ENCODE data around the gene CYB561D2. TPM values are rescaled to one million over a fixed set of nuclear protein-coding genes. Genes with fewer than 3 reads are reported as not detected.

The CYB561D2 gene
- polyA plus RNA-seq, 2 donors: 12.8 to 21.8 TPM

- Histone ChIP-seq H3K4me1 (ENCODE audit: control insufficient read depth in 2 of 2, insufficient read depth in 2 of 2, low read length in 1 of 2) (peaks cover 21 to 24% of the 10 kb centered on the region in 2 donors), H3K27ac (ENCODE audit: low read depth in 2 of 2, low read length in 1 of 2) (peak overlapping the region; percentile 75 to 87), H3K27me3 (ENCODE audit: control insufficient read depth in 1 of 2, insufficient read depth in 2 of 2, low read length in 2 of 2) (no peaks in the 10 kb centered on the region), H3K36me3 (ENCODE audit: control insufficient read depth in 2 of 2, insufficient read depth in 2 of 2, low read length in 1 of 2) (peaks cover 13 to 39% of the 10 kb centered on the region in 2 donors), H3K4me3 (ENCODE audit: low read depth in 1 of 2, low read length in 2 of 2) (peak overlapping the region; percentile 72 to 90), H3K9me3 (ENCODE audit: control insufficient read depth in 2 of 2, insufficient read depth in 1 of 2, low read depth in 1 of 2, low read length in 1 of 2) (no peaks in the 10 kb centered on the region)
- 39 to 43% methylated on average over 24 of the region's 24 CpGs for WGBS, 2 donors
Observed at GRCh38 chr3:50358355-50358910, 7.8 kb downstream of the CYB561D2 start.

DNA sequence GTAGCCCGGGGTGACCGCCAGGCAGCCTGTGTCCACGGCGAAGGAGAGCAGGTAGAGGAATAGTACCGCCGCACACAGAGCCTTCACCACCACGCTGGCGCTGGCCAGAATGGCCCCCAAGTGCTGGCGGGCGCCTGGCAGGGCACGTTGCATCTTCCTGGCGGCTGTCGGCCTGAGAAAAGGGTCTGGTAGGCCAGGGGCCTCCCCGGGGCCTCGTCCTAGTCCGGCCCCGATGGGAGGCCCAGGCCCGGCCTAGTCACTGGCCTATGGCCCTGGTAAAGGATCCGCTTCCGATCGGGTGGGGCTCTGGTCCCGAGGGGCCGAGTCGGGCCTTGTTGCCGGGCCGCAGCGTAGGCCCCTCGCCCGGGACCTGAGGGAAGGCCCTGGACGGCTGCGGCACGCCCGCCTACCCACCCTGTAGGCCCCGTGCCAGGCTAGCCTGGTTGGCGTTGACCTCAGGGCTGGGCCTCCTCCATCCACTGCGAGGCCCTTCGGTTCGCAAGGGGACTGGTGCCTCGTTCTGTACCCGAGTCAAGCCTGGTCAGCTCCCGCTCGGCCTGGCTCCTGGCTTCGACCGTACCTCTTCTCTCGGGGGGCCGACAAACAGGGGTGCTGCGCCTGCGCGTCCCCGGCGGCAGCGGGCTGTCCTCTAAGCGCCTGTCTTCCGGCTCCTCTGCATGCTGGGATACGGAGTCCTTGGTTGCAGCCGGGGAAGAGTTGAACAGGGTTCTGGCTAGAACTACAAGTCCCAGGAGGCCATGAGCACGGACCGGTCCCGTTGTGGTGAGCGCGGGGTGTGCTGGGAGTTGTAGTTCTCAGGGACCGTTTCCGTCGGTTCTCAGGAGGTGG lies 8.5 kb downstream of the CYB561D2 start, which contains the start of gene TMEM115:
Gene TMEM115, minus strand, starts transcription at position 611 of the 849 bp plus-strand sequence. Its CDS starts 458 bp downstream, at position 153.
- Histone ChIP-seq H3K4me3 (ENCODE audit: low read depth in 1 of 2, low read length in 2 of 2) (peak within 1 kb of the TSS; percentile 72 to 90), H3K27me3 (ENCODE audit: control insufficient read depth in 1 of 2, insufficient read depth in 2 of 2, low read length in 2 of 2) (no peaks in the 10 kb centered on the region), H3K27ac (ENCODE audit: low read depth in 2 of 2, low read length in 1 of 2) (peak within 1 kb of the TSS; percentile 75 to 87), H3K36me3 (ENCODE audit: control insufficient read depth in 2 of 2, insufficient read depth in 2 of 2, low read length in 1 of 2) (peaks cover 10 to 34% of the 10 kb centered on the region in 2 donors), H3K4me1 (ENCODE audit: control insufficient read depth in 2 of 2, insufficient read depth in 2 of 2, low read length in 1 of 2) (peaks cover 21 to 25% of the 10 kb centered on the region in 2 donors), H3K9me3 (ENCODE audit: control insufficient read depth in 2 of 2, insufficient read depth in 1 of 2, low read depth in 1 of 2, low read length in 1 of 2) (no peaks in the 10 kb centered on the region)
- 1% methylated on average over 46 to 64 of the region's 64 CpGs for WGBS, 2 donors

DNA sequence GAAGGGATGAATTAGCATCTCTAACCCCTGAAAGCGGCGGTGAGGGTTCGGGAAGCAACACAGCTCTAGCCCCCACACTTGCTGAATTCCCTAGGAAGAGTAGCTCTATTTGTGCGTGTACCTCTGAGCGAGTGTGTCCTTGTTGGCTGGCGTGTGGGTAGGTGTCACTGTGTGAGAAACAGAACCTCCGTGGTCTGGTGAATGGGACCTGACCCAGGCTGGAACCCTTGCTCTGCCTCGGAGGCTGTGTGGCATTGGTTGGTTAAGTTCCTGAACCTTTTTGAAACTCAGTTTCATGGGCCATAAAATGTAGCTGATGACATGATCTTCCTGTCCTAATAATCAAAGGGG lies 9.1 kb downstream of the CYB561D2 start:
- Histone ChIP-seq H3K27ac (ENCODE audit: low read depth in 2 of 2, low read length in 1 of 2) (peak overlapping the region in 1 of 2 donors; percentile 36), H3K36me3 (ENCODE audit: control insufficient read depth in 2 of 2, insufficient read depth in 2 of 2, low read length in 1 of 2) (peaks cover 8 to 28% of the 10 kb centered on the region in 2 donors), H3K4me3 (ENCODE audit: low read depth in 1 of 2, low read length in 2 of 2) (no peak overlapping the region), H3K4me1 (ENCODE audit: control insufficient read depth in 2 of 2, insufficient read depth in 2 of 2, low read length in 1 of 2) (peaks cover 25 to 30% of the 10 kb centered on the region in 2 donors), H3K9me3 (ENCODE audit: control insufficient read depth in 2 of 2, insufficient read depth in 1 of 2, low read depth in 1 of 2, low read length in 1 of 2) (no peaks in the 10 kb centered on the region), H3K27me3 (ENCODE audit: control insufficient read depth in 1 of 2, insufficient read depth in 2 of 2, low read length in 2 of 2) (no peaks in the 10 kb centered on the region)
- WGBS, 2 donors: 22 to 24% methylated on average over 8 of the region's 8 CpGs

- H3K27me3 ChIP-seq (ENCODE audit: control insufficient read depth in 1 of 2, insufficient read depth in 2 of 2, low read length in 2 of 2): no peaks in the 10 kb centered on the region
- H3K4me1 ChIP-seq (ENCODE audit: control insufficient read depth in 2 of 2, insufficient read depth in 2 of 2, low read length in 1 of 2): peaks cover 9 to 16% of the 10 kb centered on the region in 2 donors
- H3K9me3 ChIP-seq (ENCODE audit: control insufficient read depth in 2 of 2, insufficient read depth in 1 of 2, low read depth in 1 of 2, low read length in 1 of 2): no peaks in the 10 kb centered on the region
- H3K4me3 ChIP-seq (ENCODE audit: low read depth in 1 of 2, low read length in 2 of 2): peak overlapping the region; percentile 50 to 60
- H3K36me3 ChIP-seq (ENCODE audit: control insufficient read depth in 2 of 2, insufficient read depth in 2 of 2, low read length in 1 of 2): no peaks in the 10 kb centered on the region
- WGBS, 2 donors: 9% methylated on average over 39 to 48 of the region's 48 CpGs
- H3K27ac ChIP-seq (ENCODE audit: low read depth in 2 of 2, low read length in 1 of 2): peak overlapping the region; percentile 5 to 54
Observed at GRCh38 chr3:50364573-50365079, 14.0 kb downstream of the CYB561D2 start.

- WGBS, 2 donors: 4 to 5% methylated on average over 45 to 53 of the region's 53 CpGs
- Histone ChIP-seq H3K27ac (ENCODE audit: low read depth in 2 of 2, low read length in 1 of 2) (peak overlapping the region; percentile 53 to 83), H3K36me3 (ENCODE audit: control insufficient read depth in 2 of 2, insufficient read depth in 2 of 2, low read length in 1 of 2) (no peaks in the 10 kb centered on the region), H3K9me3 (ENCODE audit: control insufficient read depth in 2 of 2, insufficient read depth in 1 of 2, low read depth in 1 of 2, low read length in 1 of 2) (no peaks in the 10 kb centered on the region), H3K4me3 (ENCODE audit: low read depth in 1 of 2, low read length in 2 of 2) (peak overlapping the region; percentile 57 to 60), H3K27me3 (ENCODE audit: control insufficient read depth in 1 of 2, insufficient read depth in 2 of 2, low read length in 2 of 2) (no peaks in the 10 kb centered on the region), H3K4me1 (ENCODE audit: control insufficient read depth in 2 of 2, insufficient read depth in 2 of 2, low read length in 1 of 2) (peaks cover 9 to 16% of the 10 kb centered on the region in 2 donors)
Observed at GRCh38 chr3:50365080-50365841, 14.6 kb downstream of the CYB561D2 start.

- WGBS, 2 donors: 69 to 71% methylated on average over 5 of the region's 5 CpGs
- peak overlapping the region in 1 of 2 donors; percentile 83 for H3K27ac ChIP-seq (ENCODE audit: low read depth in 2 of 2, low read length in 1 of 2)
- H3K9me3 ChIP-seq (ENCODE audit: control insufficient read depth in 2 of 2, insufficient read depth in 1 of 2, low read depth in 1 of 2, low read length in 1 of 2): no peaks in the 10 kb centered on the region
- H3K4me1 ChIP-seq (ENCODE audit: control insufficient read depth in 2 of 2, insufficient read depth in 2 of 2, low read length in 1 of 2): peaks cover 9 to 16% of the 10 kb centered on the region in 2 donors
- no peaks in the 10 kb centered on the region for H3K27me3 ChIP-seq (ENCODE audit: control insufficient read depth in 1 of 2, insufficient read depth in 2 of 2, low read length in 2 of 2)
- H3K4me3 ChIP-seq (ENCODE audit: low read depth in 1 of 2, low read length in 2 of 2): peak overlapping the region; percentile 57 to 60
- H3K36me3 ChIP-seq (ENCODE audit: control insufficient read depth in 2 of 2, insufficient read depth in 2 of 2, low read length in 1 of 2): no peaks in the 10 kb centered on the region
Observed at GRCh38 chr3:50365842-50366220, 15.2 kb downstream of the CYB561D2 start.

- no peak overlapping the region for H3K27ac ChIP-seq (ENCODE audit: low read depth in 2 of 2, low read length in 1 of 2)
- H3K4me1 ChIP-seq (ENCODE audit: control insufficient read depth in 2 of 2, insufficient read depth in 2 of 2, low read length in 1 of 2): peaks cover 9 to 15% of the 10 kb centered on the region in 2 donors
- 59 to 69% methylated on average over 9 of the region's 9 CpGs for WGBS, 2 donors
- H3K4me3 ChIP-seq (ENCODE audit: low read depth in 1 of 2, low read length in 2 of 2): no peak overlapping the region
- no peaks in the 10 kb centered on the region for H3K27me3 ChIP-seq (ENCODE audit: control insufficient read depth in 1 of 2, insufficient read depth in 2 of 2, low read length in 2 of 2)
- H3K36me3 ChIP-seq (ENCODE audit: control insufficient read depth in 2 of 2, insufficient read depth in 2 of 2, low read length in 1 of 2): no peaks in the 10 kb centered on the region
- no peaks in the 10 kb centered on the region for H3K9me3 ChIP-seq (ENCODE audit: control insufficient read depth in 2 of 2, insufficient read depth in 1 of 2, low read depth in 1 of 2, low read length in 1 of 2)
Observed at GRCh38 chr3:50369012-50369670, 18.5 kb downstream of the CYB561D2 start.

GRCh38 chr3:50370594-50370993 lies 19.9 kb downstream of the CYB561D2 start:
- Histone ChIP-seq H3K27me3 (ENCODE audit: control insufficient read depth in 1 of 2, insufficient read depth in 2 of 2, low read length in 2 of 2) (no peaks in the 10 kb centered on the region), H3K4me3 (ENCODE audit: low read depth in 1 of 2, low read length in 2 of 2) (no peak overlapping the region), H3K27ac (ENCODE audit: low read depth in 2 of 2, low read length in 1 of 2) (no peak overlapping the region), H3K4me1 (ENCODE audit: control insufficient read depth in 2 of 2, insufficient read depth in 2 of 2, low read length in 1 of 2) (peaks cover 2 to 5% of the 10 kb centered on the region in 2 donors), H3K9me3 (ENCODE audit: control insufficient read depth in 2 of 2, insufficient read depth in 1 of 2, low read depth in 1 of 2, low read length in 1 of 2) (no peaks in the 10 kb centered on the region), H3K36me3 (ENCODE audit: control insufficient read depth in 2 of 2, insufficient read depth in 2 of 2, low read length in 1 of 2) (no peaks in the 10 kb centered on the region)
- WGBS, 2 donors: 38 to 43% methylated on average over 14 of the region's 14 CpGs

All from esophagus (tissue), 2 donors.